WTC11 (cell line): ENCODE results near the gene ZNRF2. TPM values are rescaled to one million over a fixed set of nuclear protein-coding genes. Genes with fewer than 3 reads are reported as not detected.
"Not testable (repeated sequence)": the region's sequence is repeated elsewhere in the genome, so short reads cannot be mapped to it uniquely, and the experiment has no call there.

Experiments
- ATAC-seq: fragments of 200-7000 bp; cut with Tn5 transposase; 2 replicates; pipeline ENCODE4 v1.10.0; 2021; ENCODE audit warnings: mild to moderate bottlenecking, moderate library complexity
- CTCF ChIA-PET: fragments of 300-600 bp; sonication (Branson Sonifier 250); formaldehyde crosslinking; loops from one replicate; lab custom pipeline; 2021; ENCODE audit warnings: antibody characterized with exemption; lab: Charles Lee
- POLR2A ChIA-PET: fragments of 350-600 bp; sonication (Branson Sonifier 250); formaldehyde crosslinking; loops from one replicate; lab custom pipeline; 2021; ENCODE audit warnings: antibody characterized with exemption; lab: Charles Lee
- DNase-seq: peaks from one replicate; pipeline ENCODE4 v3.0.0; 2021; ENCODE audit warnings: low spot score
- H3K27ac Mint-ChIP-seq: 2 replicates; pipeline ENCODE4 v1.8.0; 2021; ENCODE audit warnings: mixed read lengths
- H3K27me3 Mint-ChIP-seq: 2 replicates; pipeline ENCODE4 v1.8.0; 2021; ENCODE audit warnings: low read depth, mild to moderate bottlenecking, moderate library complexity, mixed read lengths
- H3K36me3 Mint-ChIP-seq: 2 replicates; pipeline ENCODE4 v1.8.0; 2021; ENCODE audit warnings: mixed read lengths
- H3K4me1 Mint-ChIP-seq: 2 replicates; pipeline ENCODE4 v1.8.0; 2022; ENCODE audit warnings: mixed read lengths
- H3K4me3 Mint-ChIP-seq: 2 replicates; pipeline ENCODE4 v1.8.0; 2021; ENCODE audit warnings: mild to moderate bottlenecking, moderate library complexity, mixed read lengths
- H3K9me3 Mint-ChIP-seq: 2 replicates; pipeline ENCODE4 v1.8.0; 2021; ENCODE audit warnings: mixed read lengths
- CREM ChIP-seq: sonication (generic); formaldehyde crosslinking; IDR thresholded peaks from 2 replicates; pipeline ENCODE4 v1.8.1; 2022; ENCODE audit warnings: mild to moderate bottlenecking, missing genetic modification reagents, moderate library complexity
- FOXP4 ChIP-seq: sonication (generic); formaldehyde crosslinking; IDR thresholded peaks from 2 replicates; pipeline ENCODE4 v1.8.0; 2022; ENCODE audit warnings: mild to moderate bottlenecking, missing genetic modification reagents
- HMGXB4 ChIP-seq: sonication (generic); formaldehyde crosslinking; IDR thresholded peaks from 2 replicates; pipeline ENCODE4 v1.8.1; 2023; ENCODE audit warnings: mild to moderate bottlenecking, moderate library complexity, missing genetic modification reagents
- IRF2 ChIP-seq: sonication (generic); formaldehyde crosslinking; IDR thresholded peaks from 2 replicates; pipeline ENCODE4 v1.8.0; 2022; ENCODE audit warnings: low read depth, missing genetic modification reagents, borderline replicate concordance
- MAX ChIP-seq: sonication (generic); formaldehyde crosslinking; IDR thresholded peaks from 2 replicates; pipeline ENCODE4 v1.8.0; 2022; ENCODE audit warnings: mild to moderate bottlenecking, missing genetic modification reagents
- NR1H2 ChIP-seq: sonication (generic); formaldehyde crosslinking; IDR thresholded peaks from 2 replicates; pipeline ENCODE4 v1.9.0; 2021; ENCODE audit warnings: mild to moderate bottlenecking, moderate library complexity, missing genetic modification reagents
- RELA ChIP-seq: sonication (generic); formaldehyde crosslinking; IDR thresholded peaks from 2 replicates; pipeline ENCODE4 v1.8.1; 2022; ENCODE audit warnings: missing genetic modification reagents, mild to moderate bottlenecking, borderline replicate concordance
- USF1 ChIP-seq: sonication (generic); formaldehyde crosslinking; IDR thresholded peaks from 2 replicates; pipeline ENCODE4 v1.8.0; 2022; ENCODE audit warnings: mild to moderate bottlenecking, missing genetic modification reagents
- ZNF423 ChIP-seq: fragments of 250-450 bp; sonication (Bioruptor Pico); IDR thresholded peaks from 2 replicates; pipeline ENCODE4 v2.1.2; 2022; ENCODE audit warnings: mild to moderate bottlenecking, moderate library complexity
- ZNF671 ChIP-seq: fragments of 250-450 bp; sonication (Bioruptor Pico); IDR thresholded peaks from 2 replicates; pipeline ENCODE4 v1.8.0; 2021; ENCODE audit warnings: mild to moderate bottlenecking
- total RNA-seq: library from RNA; stranded (reverse); gene quantifications from 3 replicates; pipeline ENCODE4 v1.2.3, GENCODE V29; 2021

Gene ZNRF2
- total RNA-seq, 1 experiment from 2014 or later: 18.2 TPM

DNA sequence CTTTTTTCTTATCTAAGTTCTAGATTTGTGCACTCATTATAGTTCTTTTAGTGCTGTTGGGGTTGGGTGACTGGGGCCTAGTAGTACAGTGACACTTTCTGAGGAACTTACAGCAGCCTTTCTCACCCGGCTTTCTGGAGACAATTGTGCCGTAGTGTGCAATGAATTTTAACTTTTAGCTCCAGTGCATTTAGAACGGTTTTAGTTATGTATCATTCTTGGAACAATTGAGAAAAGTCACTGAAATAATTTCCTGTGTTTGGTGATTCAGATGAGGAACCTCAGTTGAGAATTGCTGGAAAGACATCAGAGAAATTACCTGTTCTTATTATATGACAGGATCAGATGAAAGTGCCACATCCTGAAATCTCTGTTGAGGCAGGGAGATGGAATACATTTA is 3.2 kb downstream of the ZNRF2 start:
- Mint-ChIP-seq H3K4me1 (peaks cover 48% of the 10 kb centered on the region), H3K4me3 (peak overlapping the region; percentile 35; the same call in 1 of the 2 replicates)
- ATAC-seq, H3K27ac Mint-ChIP-seq, H3K36me3 Mint-ChIP-seq, POLR2A ChIA-PET, DNase-seq, H3K9me3 Mint-ChIP-seq, H3K27me3 Mint-ChIP-seq: not testable (repeated sequence)
- CTCF ChIA-PET: interaction anchor here (0.6 kb wide), 1 partner anchor 61 kb away, joined by 4 read pairs; no protein-coding TSS in a partner anchor

DNA sequence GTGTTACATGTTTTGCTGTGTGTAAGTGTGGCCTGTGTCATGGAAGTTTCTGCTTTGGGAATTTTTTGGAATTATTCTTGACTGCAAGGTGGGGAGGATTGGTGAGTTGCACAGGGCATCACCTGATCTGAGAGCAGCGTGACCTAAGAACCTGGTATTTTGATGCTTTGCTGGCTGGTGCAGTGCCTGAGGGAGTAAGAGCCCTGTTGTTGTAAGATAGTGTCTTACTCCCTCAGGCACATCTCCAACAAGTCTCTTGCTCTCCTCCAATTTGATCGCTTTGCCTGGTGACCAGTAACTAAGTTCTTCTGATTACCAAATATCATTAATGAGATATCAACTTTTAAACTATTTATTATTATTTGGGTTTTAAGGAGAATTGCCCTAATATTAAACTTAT is 5.2 kb downstream of the ZNRF2 start:
- Mint-ChIP-seq H3K27ac (peak overlapping the region; percentile 26; the same call in 1 of the 2 replicates), H3K4me1 (peaks cover 43% of the 10 kb centered on the region)
- CTCF ChIA-PET: interaction anchor here (1.5 kb wide), 1 partner anchor 180 kb away, joined by 3 read pairs; no protein-coding TSS in a partner anchor
- H3K27me3 Mint-ChIP-seq, POLR2A ChIA-PET, H3K4me3 Mint-ChIP-seq, H3K36me3 Mint-ChIP-seq, ATAC-seq, H3K9me3 Mint-ChIP-seq, DNase-seq: not testable (repeated sequence)

DNA sequence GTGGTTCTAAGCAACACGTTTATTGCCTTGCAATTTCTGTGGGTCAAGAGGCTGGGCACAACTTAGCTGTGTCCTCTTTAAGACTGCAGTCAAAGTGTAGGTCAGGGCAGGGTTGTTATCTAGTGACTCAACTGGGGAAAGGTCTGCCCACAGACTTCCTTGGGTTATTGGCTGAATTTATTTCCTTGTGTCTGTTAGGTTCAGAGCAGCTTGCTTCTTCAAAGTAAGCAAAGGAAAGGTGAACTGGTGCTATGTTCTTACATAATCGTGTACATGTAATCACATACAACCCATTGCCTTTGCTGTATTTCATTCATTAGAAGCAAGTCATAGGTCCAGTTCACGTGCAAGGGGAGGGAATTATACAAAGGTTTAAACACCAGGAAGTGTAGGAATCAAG is 5.9 kb downstream of the ZNRF2 start:
- CTCF ChIA-PET: interaction anchor here (1.5 kb wide), 1 partner anchor 179 kb away, joined by 3 read pairs; no protein-coding TSS in a partner anchor
- H3K4me3 Mint-ChIP-seq, H3K27me3 Mint-ChIP-seq, POLR2A ChIA-PET, H3K27ac Mint-ChIP-seq, ATAC-seq, H3K36me3 Mint-ChIP-seq, H3K9me3 Mint-ChIP-seq, DNase-seq: not testable (repeated sequence)
- H3K4me1 Mint-ChIP-seq: peaks cover 48% of the 10 kb centered on the region

- ATAC-seq, H3K4me3 Mint-ChIP-seq, H3K27me3 Mint-ChIP-seq, H3K27ac Mint-ChIP-seq, CTCF ChIA-PET, POLR2A ChIA-PET, H3K9me3 Mint-ChIP-seq, DNase-seq, H3K36me3 Mint-ChIP-seq: not testable (repeated sequence)
- peaks cover 37% of the 10 kb centered on the region for H3K4me1 Mint-ChIP-seq
Measured at GRCh38 chr7:30292416-30293038, 8.1 kb downstream of the ZNRF2 start.

- H3K27ac Mint-ChIP-seq, POLR2A ChIA-PET, ATAC-seq: not testable (repeated sequence)
Measured at GRCh38 chr7:30296304-30296703, 11.9 kb downstream of the ZNRF2 start.

DNA sequence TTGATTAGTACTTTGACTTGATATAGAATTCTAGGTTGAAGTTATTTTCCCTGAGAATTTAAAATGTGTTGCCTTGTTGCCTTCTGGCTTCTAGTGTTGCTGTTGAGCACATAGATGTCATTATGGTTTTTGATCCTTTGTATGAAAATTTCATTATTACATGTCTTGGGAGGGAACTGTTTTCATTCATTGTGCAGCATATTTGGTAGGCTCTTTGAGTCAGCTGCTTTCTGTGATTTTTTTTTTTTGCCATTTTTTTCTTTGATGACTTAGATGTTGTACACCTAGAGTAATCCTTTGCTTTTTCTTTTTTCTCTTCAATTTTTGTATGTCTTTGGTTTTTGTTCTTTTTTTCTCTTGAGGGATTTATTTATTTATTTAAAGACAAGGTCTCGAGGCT is 13.1 kb downstream of the ZNRF2 start:
- H3K9me3 Mint-ChIP-seq, H3K36me3 Mint-ChIP-seq, POLR2A ChIA-PET, ATAC-seq, DNase-seq, H3K4me3 Mint-ChIP-seq, CTCF ChIA-PET, H3K27ac Mint-ChIP-seq, H3K27me3 Mint-ChIP-seq: not testable (repeated sequence)
- H3K4me1 Mint-ChIP-seq: peaks cover 20% of the 10 kb centered on the region

More at GRCh38 chr7:30296304-30296703, 11.9 kb downstream of the ZNRF2 start:
- H3K27me3 Mint-ChIP-seq, DNase-seq, H3K36me3 Mint-ChIP-seq, H3K9me3 Mint-ChIP-seq, H3K4me3 Mint-ChIP-seq, CTCF ChIA-PET: not testable (repeated sequence)
- H3K4me1 Mint-ChIP-seq: peaks cover 24% of the 10 kb centered on the region

DNA sequence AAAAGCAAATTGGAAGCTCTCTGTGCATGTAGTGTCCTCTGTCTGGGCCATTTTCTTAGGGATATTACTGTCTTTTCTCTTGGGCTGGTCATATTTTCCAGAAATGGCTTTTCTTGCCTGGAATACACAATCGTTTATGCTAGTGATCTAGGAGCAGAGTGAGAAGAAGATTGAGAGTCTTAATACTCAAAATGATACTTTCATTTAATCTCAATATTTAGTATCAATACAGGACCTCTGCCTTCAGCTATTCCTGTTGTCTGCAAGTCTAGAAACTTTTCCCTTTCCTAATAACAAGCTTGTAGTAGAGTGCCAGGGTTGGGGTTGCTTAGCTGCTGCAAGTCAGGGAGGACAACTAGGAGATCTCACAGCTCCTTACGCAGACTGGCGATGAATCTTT is 14.0 kb downstream of the ZNRF2 start:
- ATAC-seq, CTCF ChIA-PET, DNase-seq, POLR2A ChIA-PET, H3K27me3 Mint-ChIP-seq, H3K4me3 Mint-ChIP-seq, H3K36me3 Mint-ChIP-seq, H3K9me3 Mint-ChIP-seq: not testable (repeated sequence)
- H3K27ac Mint-ChIP-seq: peak overlapping the region; percentile 66; the same call in 1 of the 2 replicates
- H3K4me1 Mint-ChIP-seq: peaks cover 29% of the 10 kb centered on the region

DNA sequence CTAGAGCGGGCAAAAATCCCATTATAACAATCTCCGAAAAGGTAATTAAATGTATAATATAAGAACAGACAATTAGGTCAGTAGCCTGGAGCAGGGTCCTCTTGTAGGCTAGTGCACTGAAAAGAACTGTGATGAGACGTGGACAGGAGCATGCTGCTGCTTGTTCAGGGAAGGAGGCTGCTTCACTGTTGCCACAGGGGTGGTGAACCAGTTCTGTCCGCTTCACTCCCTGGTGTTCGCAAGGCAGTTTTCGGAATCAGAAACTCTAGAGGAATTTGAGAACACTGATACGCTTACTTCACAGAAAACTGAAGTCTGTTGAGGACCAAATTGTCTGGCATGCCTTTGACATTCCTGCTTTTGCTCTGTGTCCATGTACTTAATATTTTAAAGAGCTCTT is 17.4 kb downstream of the ZNRF2 start:
- peak; percentile 48; the same call in 1 of the 2 replicates for ATAC-seq
- CTCF ChIA-PET: interaction anchor here (0.9 kb wide), 1 partner anchor 26 kb away, joined by 4 read pairs; no protein-coding TSS in a partner anchor
- DNase-seq: peak; percentile 20
- H3K4me1 Mint-ChIP-seq: peaks cover 36% of the 10 kb centered on the region
- H3K27me3 Mint-ChIP-seq: no peaks in the 10 kb centered on the region
- no peaks in the 10 kb centered on the region for H3K9me3 Mint-ChIP-seq
- no peak overlapping the region; the same call in 1 of the 2 replicates for H3K27ac Mint-ChIP-seq
- no peak overlapping the region for H3K4me3 Mint-ChIP-seq
- POLR2A ChIA-PET: no interaction called here
- H3K36me3 Mint-ChIP-seq: no peaks in the 10 kb centered on the region
- TF ChIP-seq MAX (CRISPR knock-in tag): no peak
- no peak for TF ChIP-seq ZNF671
- TF ChIP-seq CREM (CRISPR knock-in tag): no peak
- TF ChIP-seq USF1 (CRISPR knock-in tag): no peak
- TF ChIP-seq FOXP4: no peak
- no peak for TF ChIP-seq RELA
- TF ChIP-seq ZNF423: no peak
- no peak for TF ChIP-seq HMGXB4 (CRISPR knock-in tag)
- no peak for TF ChIP-seq NR1H2 (CRISPR knock-in tag)
- no peak for TF ChIP-seq IRF2
